ENCODE measurements around the gene HDAC8. TPM values are rescaled to one million over a fixed set of nuclear protein-coding genes. Genes with fewer than 3 reads are reported as not detected.
A peak's percentile ranks its signal among the peaks of the same experiment; 100 is the strongest.

HDAC8 gene
- total and polyA plus RNA-seq, 9 of the 15 experiments (the other 6 are each of a cell fraction or from before 2014, with no cell fraction given): 18.9 to 53.8 (median 28.7) TPM

- TF ChIP-seq CBX8 (IDR thresholded peaks at IDR 0.05; ENCODE audit: borderline replicate concordance, extremely low read depth, low read depth, low read length, poor library complexity, severe bottlenecking) (no peak), ZNF41 (CRISPR knock-in tag; conservative IDR thresholded peaks at IDR 0.05) (no peak), FOXO4 (CRISPR knock-in tag; IDR thresholded peaks at IDR 0.05) (no peak), STAT6 (CRISPR knock-in tag; IDR thresholded peaks at IDR 0.05) (no peak), PPARD (CRISPR knock-in tag; IDR thresholded peaks at IDR 0.05) (no peak), RAD21 (CRISPR knock-in tag; conservative IDR thresholded peaks at IDR 0.05 in 1 of 2, IDR thresholded peaks at IDR 0.05 in 1 of 2) (no peak), C11orf30 (IDR thresholded peaks at IDR 0.05; ENCODE audit: low read depth) (peak; percentile 51), MAFG (tag; conservative IDR thresholded peaks at IDR 0.05) (0 out of 2 replicates have a peak, but pooled peaks have one; percentile 13), KDM1A (IDR thresholded peaks at IDR 0.05) (no peak), RBM15 (IDR thresholded peaks at IDR 0.05; ENCODE audit: insufficient read depth, low read length) (no peak), HNRNPLL (IDR thresholded peaks at IDR 0.05; ENCODE audit: low read depth, low read length, poor library complexity, severe bottlenecking) (no peak), U2AF1 (optimal IDR thresholded peaks at IDR 0.05; ENCODE audit: low read depth, low read length) (no peak), RBM25 (IDR thresholded peaks at IDR 0.05; ENCODE audit: low read depth, low read length, severe bottlenecking) (peak; percentile 31), HDAC6 (IDR thresholded peaks at IDR 0.05; ENCODE audit: low read depth, low read length) (no peak), ZNF263 (CRISPR knock-in tag; IDR thresholded peaks at IDR 0.05; ENCODE audit: borderline replicate concordance) (no peak), MYNN (IDR thresholded peaks at IDR 0.05) (no peak), MYNN (CRISPR knock-in tag; IDR thresholded peaks at IDR 0.05) (no peak), BRD9 (IDR thresholded peaks at IDR 0.05; ENCODE audit: low read depth, partially characterized antibody) (no peak), CBFA2T2 (conservative IDR thresholded peaks at IDR 0.05) (no peak), CHD4 (IDR thresholded peaks at IDR 0.05; ENCODE audit: insufficient read depth, insufficient replicate concordance, low read depth, low read length, poor library complexity, severe bottlenecking) (no peak), FUS (optimal IDR thresholded peaks at IDR 0.05; ENCODE audit: low read depth, low read length) (no peak)
- TF ChIP-seq, protein P1, sequence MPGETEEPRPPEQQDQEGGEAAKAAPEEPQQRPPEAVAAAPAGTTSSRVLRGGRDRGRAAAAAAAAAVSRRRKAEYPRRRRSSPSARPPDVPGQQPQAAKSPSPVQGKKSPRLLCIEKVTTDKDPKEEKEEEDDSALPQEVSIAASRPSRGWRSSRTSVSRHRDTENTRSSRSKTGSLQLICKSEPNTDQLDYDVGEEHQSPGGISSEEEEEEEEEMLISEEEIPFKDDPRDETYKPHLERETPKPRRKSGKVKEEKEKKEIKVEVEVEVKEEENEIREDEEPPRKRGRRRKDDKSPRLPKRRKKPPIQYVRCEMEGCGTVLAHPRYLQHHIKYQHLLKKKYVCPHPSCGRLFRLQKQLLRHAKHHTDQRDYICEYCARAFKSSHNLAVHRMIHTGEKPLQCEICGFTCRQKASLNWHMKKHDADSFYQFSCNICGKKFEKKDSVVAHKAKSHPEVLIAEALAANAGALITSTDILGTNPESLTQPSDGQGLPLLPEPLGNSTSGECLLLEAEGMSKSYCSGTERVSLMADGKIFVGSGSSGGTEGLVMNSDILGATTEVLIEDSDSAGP (CRISPR knock-in tag; IDR thresholded peaks at IDR 0.05): no peak
- TF ChIP-seq, protein P2, sequence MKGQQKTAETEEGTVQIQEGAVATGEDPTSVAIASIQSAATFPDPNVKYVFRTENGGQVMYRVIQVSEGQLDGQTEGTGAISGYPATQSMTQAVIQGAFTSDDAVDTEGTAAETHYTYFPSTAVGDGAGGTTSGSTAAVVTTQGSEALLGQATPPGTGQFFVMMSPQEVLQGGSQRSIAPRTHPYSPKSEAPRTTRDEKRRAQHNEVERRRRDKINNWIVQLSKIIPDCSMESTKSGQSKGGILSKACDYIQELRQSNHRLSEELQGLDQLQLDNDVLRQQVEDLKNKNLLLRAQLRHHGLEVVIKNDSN (CRISPR knock-in tag; IDR thresholded peaks at IDR 0.05): no peak
Observed at GRCh38 chrX:72621163-72621562, 48.5 kb upstream of the HDAC8 start (continued).
